OCI-LY1 (cell line): ENCODE data around the gene FDPS.

Source experiments
- CTCF ChIP-seq: fragments of 200-600 bp; sonication (generic), shearing (Covaris generic); IDR thresholded peaks from 2 replicates; pipeline ENCODE4 v1.5.1; 2017; ENCODE audit warnings: mild to moderate bottlenecking, antibody characterized with exemption, low read length, moderate library complexity, mixed read lengths
- EZH2 ChIP-seq: fragments of 200-600 bp; sonication (generic), shearing (Covaris generic); IDR thresholded peaks from 2 replicates; pipeline ENCODE4 v1.8.0; 2017; ENCODE audit warnings: borderline replicate concordance, mixed run types, mild to moderate bottlenecking, antibody characterized with exemption, low read length, moderate library complexity, mixed read lengths

GRCh38 chr1:155318082-155318481, 9.4 kb downstream of the FDPS start:
- TF ChIP-seq CTCF = no peak
- no peak for TF ChIP-seq EZH2
